Spleen (tissue), 7 donors: Measurements from ENCODE around the gene SRSF2.

ENCODE experiments used
- CTCF ChIP-seq, 11 experiments: fragments of 200-600 bp in 7 of 11; fragments of 450-650 bp in 4 of 11; sonication (generic) in 4 of 11; IDR thresholded peaks in 8 of 11; conservative IDR thresholded peaks in 3 of 11; 1 replicate in 7 of 11; 2 replicates in 4 of 11; pipeline versions ENCODE4 v1.4.0 to v1.8.0; 2016 to 2021; ENCODE audit warnings: antibody characterized with exemption in 11 of 11, inconsistent platforms in 4 of 11, mild to moderate bottlenecking in 1 of 11
- POLR2A ChIP-seq, 3 donors: fragments of 450-650 bp; IDR thresholded peaks; one replicate each; pipeline ENCODE4 v1.5.1; 2017; ENCODE audit warnings: antibody characterized with exemption in 3 of 3, mild to moderate bottlenecking in 1 of 3
- donor health status: DM: no; HTN: no; CAD: no; lungs with moderate emphysema.
- donor health status: DM: no; HTN: no; CAD: no.
- donor health status: DM: no; HTN: no; CAD: no.

- no peak for TF ChIP-seq POLR2A (IDR thresholded peaks at IDR 0.05)
- no peak for TF ChIP-seq CTCF (IDR thresholded peaks at IDR 0.05 in 8 of 11, conservative IDR thresholded peaks at IDR 0.05 in 3 of 11)
Measured at GRCh38 chr17:76723812-76724211, 13.3 kb downstream of the SRSF2 start.
